SK-N-MC (cell line): ENCODE results near the gene GREB1L.

ENCODE experiments used
- EZH2 ChIP-seq: fragments of 200-600 bp; sonication (generic); IDR thresholded peaks from one replicate; pipeline ENCODE4 v1.6.1; 2017; ENCODE audit warnings: antibody characterized with exemption
- FOXP2 ChIP-seq: optimal IDR thresholded peaks from 2 replicates; pipeline ENCODE3; 2011; ENCODE audit warnings: mild to moderate bottlenecking, moderate library complexity; ENCODE audit not compliant: insufficient read depth; ENCODE audit errors: extremely low read length, control extremely low read depth
- POLR2AphosphoS5 ChIP-seq: IDR thresholded peaks from 2 replicates; pipeline ENCODE4 v1.6.1; 2012; ENCODE audit warnings: mild to moderate bottlenecking, low read depth, low read length, borderline replicate concordance

DNA sequence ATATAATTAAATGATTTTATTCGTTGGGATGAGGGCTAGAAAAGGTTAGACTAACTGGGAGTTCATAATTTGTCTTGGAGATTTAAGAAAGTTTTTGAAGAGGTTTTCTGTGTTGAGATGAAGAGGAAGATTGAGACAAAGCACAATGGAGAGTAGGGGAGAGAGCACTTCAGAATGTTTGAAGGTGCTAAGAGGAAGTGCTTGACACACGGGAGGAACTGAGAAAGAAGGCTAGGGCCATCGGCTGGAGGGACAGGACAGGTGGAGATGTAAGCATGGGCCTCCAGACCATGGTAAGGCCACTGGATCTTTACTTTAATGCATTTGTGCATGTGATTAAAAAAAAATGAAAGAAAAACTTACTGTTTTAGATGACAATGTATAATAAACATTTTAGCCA lies 31.5 kb downstream of the GREB1L start:
- TF ChIP-seq POLR2AphosphoS5 = no peak
- no peak for TF ChIP-seq EZH2
- no peak for TF ChIP-seq FOXP2
